IMR-90 (cell line): ENCODE data around the gene MXRA8. TPM values are rescaled to one million over a fixed set of nuclear protein-coding genes. Genes with fewer than 3 reads are reported as not detected.

Source experiments
- ATAC-seq: fragments of 200-7000 bp; cut with Tn5 transposase; 2 replicates; pipeline ENCODE4 v1.9.1; 2020; ENCODE audit warnings: low read depth, mild to moderate bottlenecking, moderate library complexity
- BruUV-seq: library from RNA; stranded (reverse); fragments of 400-500 nt; replicated peaks from 2 replicates; lab custom pipeline; 2021; lab: Mats Ljungman, UMichigan
- CTCF ChIA-PET: fragments of 300-600 bp; formaldehyde crosslinking; extraction: SDS; loops from one replicate; lab custom pipeline; 2021; ENCODE audit warnings: antibody characterized with exemption; lab: Yijun Ruan, JAX
- POLR2A ChIA-PET: fragments of 300-600 bp; sonication (Branson Sonifier 250); formaldehyde crosslinking; loops from one replicate; lab custom pipeline; 2022; ENCODE audit warnings: antibody characterized with exemption; ENCODE audit not compliant: unreplicated experiment; lab: Charles Lee
- DNase-seq: peaks from one replicate; pipeline ENCODE4 v3.0.0; 2013
- H2AFZ ChIP-seq: replicated peaks from 2 replicates; pipeline ENCODE3; 2013; ENCODE audit warnings: low read length, mild to moderate bottlenecking; ENCODE audit not compliant: poor library complexity
- H2AK5ac ChIP-seq: 2 replicates; pipeline ENCODE4 v1.6.1; 2013; ENCODE audit warnings: low read depth, low read length, inconsistent platforms
- H2AK9ac ChIP-seq: replicated peaks from 2 replicates; pipeline ENCODE3; 2013; ENCODE audit warnings: mild to moderate bottlenecking, low read depth, low read length, moderate library complexity; ENCODE audit not compliant: poor library complexity
- H2BK120ac ChIP-seq: 2 replicates; pipeline ENCODE4 v1.6.1; 2013; ENCODE audit warnings: low read depth, low read length, inconsistent platforms
- H2BK15ac ChIP-seq: 3 replicates; pipeline ENCODE4 v1.6.1; 2013; ENCODE audit warnings: low read depth, low read length, inconsistent platforms
- H2BK20ac ChIP-seq: 2 replicates; pipeline ENCODE4 v1.6.1; 2013; ENCODE audit warnings: low read depth, mild to moderate bottlenecking, inconsistent platforms, low read length, moderate library complexity
- H2BK5ac ChIP-seq: 2 replicates; pipeline ENCODE4 v1.6.1; 2013; ENCODE audit warnings: mild to moderate bottlenecking, low read depth, low read length, inconsistent platforms; ENCODE audit not compliant: poor library complexity, severe bottlenecking
- H3K14ac ChIP-seq: replicated peaks from 2 replicates; pipeline ENCODE4 v1.6.1; 2013; ENCODE audit warnings: low read depth, low read length, inconsistent platforms
- H3K18ac ChIP-seq: 2 replicates; pipeline ENCODE4 v1.6.1; 2013; ENCODE audit warnings: low read depth, low read length, control low read depth
- H3K23ac ChIP-seq: 2 replicates; pipeline ENCODE4 v1.6.1; 2013; ENCODE audit warnings: low read depth, low read length, inconsistent platforms
- H3K27ac ChIP-seq: 2 replicates; pipeline ENCODE4 v1.5.1; 2013; ENCODE audit warnings: mild to moderate bottlenecking, control low read depth, low read length; ENCODE audit not compliant: insufficient read depth
- H3K27me3 ChIP-seq: 2 replicates; pipeline ENCODE4 v1.6.1; 2013; ENCODE audit warnings: low read length; ENCODE audit not compliant: control insufficient read depth, insufficient read depth
- H3K36me3 ChIP-seq: 2 replicates; pipeline ENCODE4 v1.6.1; 2013; ENCODE audit warnings: low read length, mixed read lengths; ENCODE audit not compliant: control insufficient read depth, insufficient read depth
- H3K4ac ChIP-seq: 2 replicates; pipeline ENCODE4 v1.6.1; 2013; ENCODE audit warnings: low read depth, low read length, inconsistent platforms
- H3K4me1 ChIP-seq: 2 replicates; pipeline ENCODE4 v1.6.1; 2013; ENCODE audit warnings: low read length, mixed read lengths; ENCODE audit not compliant: control insufficient read depth, insufficient read depth
- H3K4me2 ChIP-seq: 2 replicates; pipeline ENCODE4 v1.6.1; 2013; ENCODE audit warnings: low read depth, mild to moderate bottlenecking, control low read depth, low read length, moderate library complexity
- H3K4me3 ChIP-seq: 2 replicates; pipeline ENCODE4 v1.5.1; 2013; ENCODE audit warnings: low read depth, mild to moderate bottlenecking, control low read depth, low read length, moderate library complexity; ENCODE audit not compliant: insufficient read depth
- H3K56ac ChIP-seq: 2 replicates; pipeline ENCODE4 v1.6.1; 2013; ENCODE audit warnings: low read length, inconsistent platforms; ENCODE audit not compliant: insufficient read depth; ENCODE audit errors: extremely low read depth
- H3K79me1 ChIP-seq, 2 experiments: 2 replicates each; pipeline ENCODE4 v1.6.1; 2013; ENCODE audit warnings: low read length in 2 of 2, inconsistent platforms in 1 of 2, low read depth in 1 of 2
- H3K9ac ChIP-seq: 2 replicates; pipeline ENCODE4 v1.6.1; 2013; ENCODE audit warnings: low read depth, low read length, control low read depth
- H3K9me1 ChIP-seq: 2 replicates; pipeline ENCODE4 v1.6.1; 2013; ENCODE audit warnings: low read length, inconsistent platforms; ENCODE audit not compliant: insufficient read depth
- H3K9me3 ChIP-seq: 2 replicates; pipeline ENCODE4 v1.6.1; 2013; ENCODE audit warnings: low read length; ENCODE audit not compliant: control insufficient read depth, insufficient read depth
- H4K20me1 ChIP-seq: 2 replicates; pipeline ENCODE4 v1.6.1; 2013; ENCODE audit warnings: low read length, inconsistent platforms; ENCODE audit not compliant: insufficient read depth
- H4K5ac ChIP-seq: 2 replicates; pipeline ENCODE4 v1.6.1; 2013; ENCODE audit warnings: mild to moderate bottlenecking, low read depth, low read length, control low read depth
- H4K8ac ChIP-seq, 2 experiments: 2 replicates each; pipeline ENCODE4 v1.6.1; 2013; ENCODE audit warnings: low read depth in 2 of 2, low read length in 2 of 2, control low read depth in 1 of 2, inconsistent platforms in 1 of 2
- H4K91ac ChIP-seq: 2 replicates; pipeline ENCODE4 v1.6.1; 2013; ENCODE audit warnings: low read depth, low read length, inconsistent platforms; ENCODE audit not compliant: insufficient read depth
- BHLHE40 ChIP-seq: fragments of 150-350 bp; IDR thresholded peaks from 2 replicates; pipeline ENCODE4 v1.6.1; 2016; ENCODE audit warnings: mild to moderate bottlenecking, low read depth, low read length
- CEBPB ChIP-seq: IDR thresholded peaks from 2 replicates; pipeline ENCODE4 v1.6.1; 2012; ENCODE audit warnings: low read depth, low read length, improper control_type of control experiment
- CHD1 ChIP-seq: IDR thresholded peaks from 2 replicates; pipeline ENCODE4 v1.6.1; 2012; ENCODE audit warnings: low read depth, low read length, improper control_type of control experiment
- ELK1 ChIP-seq: fragments of 150-350 bp; IDR thresholded peaks from 2 replicates; pipeline ENCODE4 v1.6.1; 2016; ENCODE audit warnings: low read depth, mild to moderate bottlenecking, low read length, moderate library complexity, borderline replicate concordance
- FOS ChIP-seq: fragments of 150-350 bp; IDR thresholded peaks from 2 replicates; pipeline ENCODE4 v1.6.1; 2016; ENCODE audit warnings: low read depth, low read length
- MAFK ChIP-seq: IDR thresholded peaks from 2 replicates; pipeline ENCODE4 v1.6.1; 2012; ENCODE audit warnings: low read depth, low read length, improper control_type of control experiment
- MXI1 ChIP-seq: IDR thresholded peaks from 2 replicates; pipeline ENCODE4 v1.6.1; 2012; ENCODE audit warnings: low read depth, mild to moderate bottlenecking, low read length, moderate library complexity, borderline replicate concordance
- NFE2L2 ChIP-seq: fragments of 150-350 bp; IDR thresholded peaks from 2 replicates; pipeline ENCODE4 v1.6.1; 2016; ENCODE audit warnings: low read depth, mild to moderate bottlenecking, low read length
- POLR2A ChIP-seq: IDR thresholded peaks from 2 replicates; pipeline ENCODE4 v1.6.1; 2012; ENCODE audit warnings: mild to moderate bottlenecking, low read depth, low read length
- RCOR1 ChIP-seq: IDR thresholded peaks from 2 replicates; pipeline ENCODE4 v1.6.1; 2012; ENCODE audit warnings: mild to moderate bottlenecking, low read length, improper control_type of control experiment; ENCODE audit not compliant: insufficient replicate concordance
- RFX5 ChIP-seq: IDR thresholded peaks from 2 replicates; pipeline ENCODE4 v1.8.0; 2012; ENCODE audit warnings: low read depth, mild to moderate bottlenecking, low read length, moderate library complexity
- SMC3 ChIP-seq: fragments of 150-350 bp; IDR thresholded peaks from 2 replicates; pipeline ENCODE4 v1.6.1; 2016; ENCODE audit warnings: low read depth, mild to moderate bottlenecking, antibody characterized with exemption, low read length, moderate library complexity
- WGBS, 2 experiments: methylation state at CpG; one replicate each; pipeline versions ENCODE4 v1.1.5 to v1.1.7; 2013; ENCODE audit warnings: missing lambda C conversion rate in 2 of 2; ENCODE audit not compliant: insufficient read length in 1 of 2; ENCODE audit errors: extremely low coverage in 2 of 2; 5-methylcytosine and 5-hydroxymethylcytosine counted together
- dilution Hi-C: fragments of 300-500 bp; cut with HindIII; formaldehyde crosslinking; loops from one replicate; pipeline ENCODE4 v1.14.3; 2018; ENCODE audit warnings: low sequenced_read_pairs; ENCODE audit not compliant: unreplicated experiment
- in situ Hi-C: fragments of 300-500 bp; cut with MboI; formaldehyde crosslinking; loops from 3 replicates; pipeline ENCODE4 v1.14.3; 2019; ENCODE audit warnings: low sequenced_read_pairs, inconsistent platforms, mixed read lengths
- intact Hi-C: fragments of 100-400 bp; cut with micrococcal nuclease; formaldehyde crosslinking; loops from 2 replicates; pipeline ENCODE4 v1.10.0; 2022
- polyA plus RNA-seq, 3 experiments: library from polyadenylated mRNA; depleted of rRNA; stranded (reverse); fragments of >200 nt; gene quantifications; 2 replicates each; pipeline ENCODE4 v1.2.3, GENCODE V29; 2012; ENCODE audit warnings: low replicate concordance in 1 of 3
- total RNA-seq: library from RNA; depleted of rRNA; stranded (reverse); fragments of >200 nt; gene quantifications from 2 replicates; pipeline ENCODE4 v1.2.3, GENCODE V29; 2012
- TF ChIP-seq, protein P1 (sequence below): conservative IDR thresholded peaks from 2 replicates; pipeline ENCODE4 v1.5.1; 2012; ENCODE audit warnings: mild to moderate bottlenecking, low read depth, low read length, improper control_type of control experiment

MXRA8 gene
- total and polyA plus RNA-seq, 2 of the 4 experiments (the other 2 are of a cell fraction), result 92.5 to 469 TPM

DNA sequence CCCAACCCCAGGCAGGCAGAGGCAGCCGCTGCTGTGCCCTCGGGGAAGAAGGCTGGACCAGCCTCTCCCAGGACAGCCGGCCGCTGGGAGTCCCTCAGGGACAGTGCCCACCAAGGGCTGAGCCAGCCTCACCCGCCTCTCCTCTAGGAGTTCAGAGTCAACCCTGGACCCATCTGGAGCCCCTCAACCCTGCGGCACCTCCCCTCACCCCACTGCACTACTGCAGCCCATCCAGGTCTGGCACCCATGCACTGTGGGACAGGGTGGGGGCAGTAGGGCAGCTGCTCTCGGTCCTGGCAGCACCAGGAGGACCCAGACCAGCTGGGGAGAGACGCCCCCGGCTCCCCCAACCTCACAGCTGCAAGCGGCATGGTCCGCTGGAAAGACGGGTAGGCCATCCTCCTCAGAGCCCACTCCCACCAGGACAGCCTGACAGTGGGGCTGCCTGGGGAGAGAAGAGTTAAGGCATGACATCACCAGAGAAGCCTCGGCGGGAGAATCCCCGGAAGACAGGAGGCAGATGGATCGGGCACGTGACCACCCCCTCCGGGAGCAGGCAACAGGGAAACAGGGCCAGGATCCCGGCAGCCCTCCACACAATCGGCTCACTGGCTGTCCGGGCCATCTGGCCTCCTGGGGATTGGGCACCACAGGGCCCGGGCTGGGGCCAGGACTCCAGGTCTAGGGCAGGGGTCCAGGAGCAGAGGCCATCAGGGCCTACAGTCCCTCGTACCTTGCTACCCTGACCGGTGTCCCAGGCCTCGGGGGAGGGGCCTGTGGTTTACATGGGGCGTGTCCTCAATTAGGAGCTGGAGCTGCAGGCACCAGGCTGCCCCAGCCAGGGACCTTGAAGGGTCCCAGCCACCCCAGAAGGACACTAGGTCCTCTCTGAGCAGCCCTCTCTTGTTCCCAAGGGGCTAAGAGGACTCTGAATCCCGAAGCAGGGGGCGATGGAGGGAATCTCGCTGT lies 53.7 kb downstream of the MXRA8 start:
- Histone ChIP-seq H3K4me2 (peak overlapping the region; percentile 100), H3K18ac (peak overlapping the region; percentile 56; the same call in 1 of the 2 replicates), H3K56ac (peak overlapping the region; percentile 50; the same call in 1 of the 2 replicates), H3K9me1 (peaks cover 3% of the 10 kb centered on the region), H3K9me3 (no peaks in the 10 kb centered on the region), H3K27me3 (no peaks in the 10 kb centered on the region), H2BK120ac (peak overlapping the region; percentile 71), H4K8ac (peak overlapping the region; percentile 36 to 91; a peak in 3 of 4 replicates), H4K20me1 (peaks cover 49% of the 10 kb centered on the region), H3K27ac (peak overlapping the region; percentile 89), H2BK5ac (peak overlapping the region; percentile 69), H3K4me1 (peaks cover 30% of the 10 kb centered on the region), H3K23ac (peak overlapping the region; percentile 84; the same call in 1 of the 2 replicates), H3K4me3 (peak overlapping the region; percentile 20; the same call in 1 of the 2 replicates), H2BK20ac (peak overlapping the region; percentile 38), H4K5ac (peak overlapping the region; percentile 58), H3K79me1 (peaks cover 3 to 60% of the 10 kb centered on the region in 2 experiments; a peak in 3 of 4 replicates), H3K14ac (peak overlapping the region; percentile 67), H2BK15ac (peak overlapping the region; percentile 72; the same call in 2 of the 3 replicates), H3K9ac (peak overlapping the region; percentile 59), H2AK5ac (peak overlapping the region; percentile 93), H3K4ac (peak overlapping the region; percentile 90), H2AK9ac (peak overlapping the region; percentile 97), H3K36me3 (peaks cover 7% of the 10 kb centered on the region), H2AFZ (peak overlapping the region; percentile 87), H4K91ac (peak overlapping the region; percentile 86)
- ATAC-seq (peak; percentile 9), DNase-seq (peak; percentile 84)
- POLR2A ChIA-PET, result interaction anchor here (0.6 kb wide), 1 partner anchor 28 kb away, joined by 4 read pairs; no protein-coding TSS in a partner anchor
- in situ Hi-C loops, result no loop called here
- intact Hi-C loops, result loop anchor here (5.0 kb wide), 2 partner anchors 53 to 182 kb away; partner anchors contain the start of gene MXRA8
- WGBS, 2 experiments, result 4% methylated on average over 12 of the region's 29 CpGs; no CpG with 5 or more reads in 1 of the 2 experiments
- dilution Hi-C loops, result no loop called here
- no TSS peak for BruUV-seq
- CTCF ChIA-PET, result interaction anchor here (0.7 to 1.3 kb wide), 2 partner anchors 28 to 182 kb away, joined by 3 read pairs; no protein-coding TSS in a partner anchor
- TF ChIP-seq BHLHE40 (peak; percentile 96), NFE2L2 (no peak), POLR2A (peak; percentile 53; the same call in 1 of the 2 replicates), MAFK (no peak), FOS (no peak), CEBPB (no peak), RCOR1 (no peak), ELK1 (no peak), RFX5 (no peak), CHD1 (no peak), SMC3 (no peak), MXI1 (0 out of 2 replicates have a peak, but pooled peaks have one; percentile 49)
- TF ChIP-seq, protein P1, sequence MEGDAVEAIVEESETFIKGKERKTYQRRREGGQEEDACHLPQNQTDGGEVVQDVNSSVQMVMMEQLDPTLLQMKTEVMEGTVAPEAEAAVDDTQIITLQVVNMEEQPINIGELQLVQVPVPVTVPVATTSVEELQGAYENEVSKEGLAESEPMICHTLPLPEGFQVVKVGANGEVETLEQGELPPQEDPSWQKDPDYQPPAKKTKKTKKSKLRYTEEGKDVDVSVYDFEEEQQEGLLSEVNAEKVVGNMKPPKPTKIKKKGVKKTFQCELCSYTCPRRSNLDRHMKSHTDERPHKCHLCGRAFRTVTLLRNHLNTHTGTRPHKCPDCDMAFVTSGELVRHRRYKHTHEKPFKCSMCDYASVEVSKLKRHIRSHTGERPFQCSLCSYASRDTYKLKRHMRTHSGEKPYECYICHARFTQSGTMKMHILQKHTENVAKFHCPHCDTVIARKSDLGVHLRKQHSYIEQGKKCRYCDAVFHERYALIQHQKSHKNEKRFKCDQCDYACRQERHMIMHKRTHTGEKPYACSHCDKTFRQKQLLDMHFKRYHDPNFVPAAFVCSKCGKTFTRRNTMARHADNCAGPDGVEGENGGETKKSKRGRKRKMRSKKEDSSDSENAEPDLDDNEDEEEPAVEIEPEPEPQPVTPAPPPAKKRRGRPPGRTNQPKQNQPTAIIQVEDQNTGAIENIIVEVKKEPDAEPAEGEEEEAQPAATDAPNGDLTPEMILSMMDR, result no peak
